Upper lobe of right lung (tissue), 1 donor: ENCODE measurements around the gene ANKS1B. TPM values are rescaled to one million over a fixed set of nuclear protein-coding genes. Genes with fewer than 3 reads are reported as not detected.

Source experiments
- ATAC-seq: fragments of 200-7000 bp; cut with Tn5 transposase; one replicate; pipeline ENCODE4 v1.9.1; 2020; ENCODE audit warnings: mild to moderate bottlenecking, moderate library complexity
- DNase-seq: peaks from one replicate; pipeline ENCODE4 v3.0.0-alpha.2; 2020
- H3K27ac ChIP-seq: fragments of 200-600 bp; one replicate; pipeline ENCODE4 v1.8.0; 2022
- H3K27me3 ChIP-seq: fragments of 200-600 bp; one replicate; pipeline ENCODE4 v1.8.0; 2022; ENCODE audit warnings: mild to moderate bottlenecking
- H3K36me3 ChIP-seq: fragments of 200-600 bp; one replicate; pipeline ENCODE4 v1.8.0; 2022
- H3K4me1 ChIP-seq: fragments of 200-600 bp; one replicate; pipeline ENCODE4 v1.8.0; 2022
- H3K4me3 ChIP-seq: fragments of 200-600 bp; one replicate; pipeline ENCODE4 v1.8.0; 2022; ENCODE audit warnings: mild to moderate bottlenecking
- H3K9me3 ChIP-seq: fragments of 200-600 bp; one replicate; pipeline ENCODE4 v1.8.0; 2022
- intact Hi-C: fragments of 100-400 bp; cut with DNase I; formaldehyde crosslinking; loops from one replicate; pipeline ENCODE4 v1.11.0; 2022
- total RNA-seq: library from RNA; stranded (reverse); fragmentation: NEBNext Ultra II Directional; extraction: Animal tissue kit (Norgen Biotek cat#: 25700); gene quantifications from one replicate; pipeline ENCODE4 v1.2.1, GENCODE V29; 2021
- TF ChIP-seq, protein P1 (sequence below): fragments of 200-600 bp; IDR thresholded peaks from one replicate; pipeline ENCODE4 v1.8.0; 2022; ENCODE audit warnings: antibody characterized with exemption
- donor health status: DM: no; HTN: yes; CAD: no; lungs with severe emphysema.

Gene ANKS1B
- total RNA-seq, 1 donor from 2014 or later: 5.3 TPM

DNA sequence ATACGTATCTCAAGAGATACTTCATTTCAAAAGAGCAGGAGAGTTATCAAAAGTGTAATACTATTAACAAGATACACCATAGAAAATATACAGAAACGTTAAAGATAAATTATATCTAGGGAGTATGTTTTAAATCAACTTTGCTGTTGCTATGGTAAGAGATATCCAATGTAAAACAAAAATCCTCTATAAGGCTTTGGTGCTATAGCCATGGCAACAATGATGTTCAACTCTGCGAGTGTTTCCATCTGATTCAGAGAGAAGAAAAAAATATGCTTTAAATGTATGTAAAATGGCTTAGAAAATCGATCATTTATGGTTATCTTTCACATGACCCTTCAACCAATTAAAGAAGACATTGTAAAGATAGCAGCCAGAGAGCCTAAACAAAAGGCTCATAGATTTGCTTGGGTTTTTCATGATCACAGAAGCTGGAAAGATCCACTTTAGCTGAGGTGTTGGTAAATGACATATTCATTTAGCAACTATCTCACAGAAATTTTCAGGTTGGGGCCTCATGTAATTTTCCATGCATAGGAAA lies 724.2 kb downstream of the ANKS1B start:
- no peaks in the 10 kb centered on the region for H3K36me3 ChIP-seq
- ATAC-seq (no peak), DNase-seq (no peak)
- no peaks in the 10 kb centered on the region for H3K27me3 ChIP-seq
- H3K4me1 ChIP-seq: no peaks in the 10 kb centered on the region
- intact Hi-C loops: no loop called here
- H3K4me3 ChIP-seq: no peak overlapping the region
- no peak overlapping the region for H3K27ac ChIP-seq
- TF ChIP-seq, protein P1, sequence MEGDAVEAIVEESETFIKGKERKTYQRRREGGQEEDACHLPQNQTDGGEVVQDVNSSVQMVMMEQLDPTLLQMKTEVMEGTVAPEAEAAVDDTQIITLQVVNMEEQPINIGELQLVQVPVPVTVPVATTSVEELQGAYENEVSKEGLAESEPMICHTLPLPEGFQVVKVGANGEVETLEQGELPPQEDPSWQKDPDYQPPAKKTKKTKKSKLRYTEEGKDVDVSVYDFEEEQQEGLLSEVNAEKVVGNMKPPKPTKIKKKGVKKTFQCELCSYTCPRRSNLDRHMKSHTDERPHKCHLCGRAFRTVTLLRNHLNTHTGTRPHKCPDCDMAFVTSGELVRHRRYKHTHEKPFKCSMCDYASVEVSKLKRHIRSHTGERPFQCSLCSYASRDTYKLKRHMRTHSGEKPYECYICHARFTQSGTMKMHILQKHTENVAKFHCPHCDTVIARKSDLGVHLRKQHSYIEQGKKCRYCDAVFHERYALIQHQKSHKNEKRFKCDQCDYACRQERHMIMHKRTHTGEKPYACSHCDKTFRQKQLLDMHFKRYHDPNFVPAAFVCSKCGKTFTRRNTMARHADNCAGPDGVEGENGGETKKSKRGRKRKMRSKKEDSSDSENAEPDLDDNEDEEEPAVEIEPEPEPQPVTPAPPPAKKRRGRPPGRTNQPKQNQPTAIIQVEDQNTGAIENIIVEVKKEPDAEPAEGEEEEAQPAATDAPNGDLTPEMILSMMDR: no peak
- no peaks in the 10 kb centered on the region for H3K9me3 ChIP-seq

DNA sequence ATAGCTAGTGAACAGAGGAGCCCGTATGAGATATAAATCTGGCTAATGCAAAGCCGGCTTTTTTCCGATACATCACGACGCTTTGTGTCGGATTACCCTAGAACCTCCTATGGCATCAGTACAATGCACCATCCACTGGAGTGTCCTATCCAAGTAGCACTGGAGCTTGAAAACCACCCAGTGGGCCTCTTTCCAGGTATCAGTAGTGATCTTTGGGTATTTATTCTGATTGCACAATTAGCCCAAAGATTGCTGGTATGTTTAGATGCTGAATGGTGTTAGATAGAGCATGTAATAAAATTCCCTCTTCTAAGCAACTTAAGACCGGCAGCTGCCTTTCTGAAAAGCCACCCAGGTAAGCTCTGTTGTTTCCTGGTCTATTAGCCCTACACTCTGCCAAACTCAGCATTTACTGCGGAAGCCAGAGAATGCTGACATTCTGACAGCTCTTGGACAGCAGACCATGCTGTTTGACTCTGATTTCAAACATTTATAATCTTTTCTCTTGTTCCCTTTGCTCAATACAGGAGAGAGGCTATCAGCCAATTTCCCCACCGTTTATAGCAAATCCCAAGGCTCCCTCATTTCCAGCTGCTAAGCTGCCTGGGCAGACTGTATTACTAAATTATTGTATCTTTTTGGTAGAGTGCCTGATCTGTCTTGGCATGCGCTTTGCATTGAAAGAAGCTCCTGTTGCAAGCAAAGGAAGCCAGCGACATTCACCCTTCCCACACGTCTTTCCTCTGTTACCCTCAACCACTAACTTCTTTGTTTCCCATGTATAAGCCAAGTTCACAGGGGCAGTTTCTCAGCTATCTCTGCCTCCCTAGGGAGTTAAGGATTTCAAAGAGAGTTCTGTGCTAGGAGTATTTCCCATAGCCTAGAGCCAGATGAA lies 725.4 kb downstream of the ANKS1B start:
- Histone ChIP-seq H3K36me3 (no peaks in the 10 kb centered on the region), H3K4me1 (no peaks in the 10 kb centered on the region), H3K9me3 (no peaks in the 10 kb centered on the region), H3K27ac (no peak overlapping the region), H3K4me3 (no peak overlapping the region), H3K27me3 (no peaks in the 10 kb centered on the region)
- intact Hi-C loops: no loop called here
- TF ChIP-seq, protein P1: no peak
- no peak for ATAC-seq
- no peak for DNase-seq

DNA sequence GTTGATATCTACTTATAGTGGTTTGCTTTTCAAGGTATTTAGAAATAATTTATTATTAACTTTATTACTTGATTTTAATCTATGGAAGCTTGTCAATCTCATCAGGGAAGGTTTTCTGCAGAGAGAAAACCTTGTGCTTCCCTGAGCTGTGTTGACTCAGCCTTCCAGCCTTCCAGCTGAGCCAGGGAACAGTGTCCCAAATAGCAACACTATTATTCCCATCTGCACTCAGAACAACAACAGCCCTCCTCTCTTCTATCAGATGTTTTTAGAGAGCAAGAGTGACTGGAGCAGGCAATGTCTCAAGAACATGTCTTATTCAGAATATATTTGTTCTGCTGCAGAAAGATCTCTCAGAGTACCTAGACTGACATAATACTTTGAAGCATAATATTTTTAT lies 727.1 kb downstream of the ANKS1B start:
- no peak overlapping the region for H3K4me3 ChIP-seq
- no peaks in the 10 kb centered on the region for H3K4me1 ChIP-seq
- TF ChIP-seq, protein P1: no peak
- no peak overlapping the region for H3K27ac ChIP-seq
- DNase-seq: no peak
- no peaks in the 10 kb centered on the region for H3K27me3 ChIP-seq
- no peaks in the 10 kb centered on the region for H3K36me3 ChIP-seq
- intact Hi-C loops: no loop called here
- no peak for ATAC-seq
- H3K9me3 ChIP-seq: no peaks in the 10 kb centered on the region

DNA sequence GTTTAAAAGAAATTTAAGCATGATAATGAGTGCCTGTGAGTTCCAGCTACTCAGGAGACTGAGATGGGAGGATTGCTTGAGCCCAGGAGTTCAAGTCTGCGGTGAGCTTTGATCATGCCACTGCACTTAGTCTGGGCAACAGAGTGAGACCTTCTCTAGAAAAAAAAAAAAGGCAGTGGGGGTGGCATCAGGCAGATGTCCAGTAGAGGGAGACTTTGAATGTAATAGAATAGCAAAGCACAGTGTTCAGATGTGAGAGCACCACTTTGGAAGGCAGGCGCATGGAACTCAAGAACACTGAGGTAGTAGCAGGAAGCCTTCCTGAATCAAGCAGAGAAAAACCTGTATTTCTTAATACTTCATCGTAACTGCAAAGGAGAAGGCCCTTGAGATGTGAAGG lies 731.7 kb downstream of the ANKS1B start:
- no peak overlapping the region for H3K4me3 ChIP-seq
- DNase-seq (no peak), ATAC-seq (no peak)
- no peaks in the 10 kb centered on the region for H3K27me3 ChIP-seq
- intact Hi-C loops: no loop called here
- H3K9me3 ChIP-seq: no peaks in the 10 kb centered on the region
- no peaks in the 10 kb centered on the region for H3K4me1 ChIP-seq
- no peak overlapping the region for H3K27ac ChIP-seq
- H3K36me3 ChIP-seq: no peaks in the 10 kb centered on the region
- TF ChIP-seq, protein P1: no peak

DNA sequence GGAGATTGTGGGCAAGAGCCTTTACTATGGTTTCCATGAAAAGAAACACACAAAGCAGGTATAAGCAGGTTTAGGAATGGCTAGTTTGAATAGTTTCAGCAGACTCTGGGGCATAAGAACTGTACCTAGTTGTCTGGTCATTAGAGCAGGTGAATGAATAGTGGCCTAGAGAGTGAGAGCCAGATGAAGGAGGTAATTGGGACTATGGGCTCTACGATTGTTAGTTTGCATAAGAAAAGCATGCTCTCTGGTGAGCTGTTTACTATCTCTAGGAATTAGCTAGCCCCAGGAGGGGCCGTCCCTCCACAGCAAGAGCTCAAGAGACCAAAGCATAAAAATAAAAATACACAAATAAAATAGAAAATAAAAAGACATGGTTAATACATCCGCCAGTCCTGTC lies 734.6 kb downstream of the ANKS1B start:
- no peaks in the 10 kb centered on the region for H3K4me1 ChIP-seq
- TF ChIP-seq, protein P1: no peak
- DNase-seq (no peak), ATAC-seq (no peak)
- H3K27ac ChIP-seq: no peak overlapping the region
- no peaks in the 10 kb centered on the region for H3K36me3 ChIP-seq
- H3K9me3 ChIP-seq: no peaks in the 10 kb centered on the region
- no peak overlapping the region for H3K4me3 ChIP-seq
- intact Hi-C loops: no loop called here
- H3K27me3 ChIP-seq: no peaks in the 10 kb centered on the region
